Cerebellar nuclear complex (tissue), 1 donor: Measurements from ENCODE around the gene EMC6.
A peak's percentile ranks its signal among the peaks of the same experiment; 100 is the strongest.

ENCODE experiments used
- DNase-seq, 2 experiments: peaks; one replicate each; lab custom pipeline; 2025; lab: John Stamatoyannopoulos, UW

The EMC6 gene

GRCh38 chr17:3668279-3669084 lies at the start of gene EMC6, which contains the start of gene TAX1BP3:
Gene EMC6 (plus strand): TSS chr17:3668812. CDS start chr17:3669147, 335 bp downstream.
Gene TAX1BP3 (minus strand): TSS chr17:3668578. CDS start chr17:3668526, 52 bp downstream.
- peak; percentile 73 to 98 for DNase-seq

GRCh38 chr17:3621146-3621720 lies 47.4 kb upstream of the EMC6 start:
- DNase-seq, result no peak

- no peak for DNase-seq
Observed at GRCh38 chr17:3622977-3623594, 45.5 kb upstream of the EMC6 start.

GRCh38 chr17:3626831-3627768 lies 41.5 kb upstream of the EMC6 start:
- DNase-seq, result no peak

GRCh38 chr17:3627769-3628167 lies 40.8 kb upstream of the EMC6 start:
- no peak for DNase-seq

- DNase-seq, result no peak
Observed at GRCh38 chr17:3630781-3631180, 37.8 kb upstream of the EMC6 start.

GRCh38 chr17:3632287-3632686 lies 36.3 kb upstream of the EMC6 start:
- no peak for DNase-seq

GRCh38 chr17:3635474-3636153 lies 33.0 kb upstream of the EMC6 start:
- DNase-seq, result no peak

GRCh38 chr17:3636154-3636907 lies 32.3 kb upstream of the EMC6 start, which contains the start of the genes CTNS and SHPK:
Gene CTNS (plus strand): TSS chr17:3636760. CDS start chr17:3640207, 3,447 bp downstream.
Gene SHPK (minus strand): TSS chr17:3636250. CDS start chr17:3636219, 31 bp downstream.
- DNase-seq, result peak; percentile 96 to 97

GRCh38 chr17:3636908-3637373 lies 31.7 kb upstream of the EMC6 start:
- no peak for DNase-seq

- DNase-seq, result no peak
Observed at GRCh38 chr17:3639981-3640596, 28.5 kb upstream of the EMC6 start.

- no peak for DNase-seq
Observed at GRCh38 chr17:3641014-3641413, 27.6 kb upstream of the EMC6 start.

GRCh38 chr17:3641717-3642486 lies 26.7 kb upstream of the EMC6 start:
- DNase-seq, result no peak

- no peak for DNase-seq
Observed at GRCh38 chr17:3643889-3644349, 24.7 kb upstream of the EMC6 start.

GRCh38 chr17:3645310-3645709 lies 23.3 kb upstream of the EMC6 start:
- DNase-seq, result no peak

- DNase-seq, result no peak
Observed at GRCh38 chr17:3647251-3647650, 21.4 kb upstream of the EMC6 start.

- DNase-seq, result no peak
Observed at GRCh38 chr17:3647769-3648555, 20.6 kb upstream of the EMC6 start.

- no peak for DNase-seq
Observed at GRCh38 chr17:3655766-3656165, 12.8 kb upstream of the EMC6 start.
